Suprapubic skin (tissue), 3 donors: Measurements from ENCODE around the gene ENTREP3.

Source experiments
- EP300 ChIP-seq: sonication (generic); formaldehyde crosslinking; IDR thresholded peaks from one replicate; pipeline ENCODE4 v1.6.1; 2017; ENCODE audit warnings: antibody characterized with exemption
- TF ChIP-seq, protein P1 (sequence below), 2 donors: fragments of 200-600 bp in 1 of 2; fragments of 450-650 bp in 1 of 2; sonication (generic) in 1 of 2; IDR thresholded peaks; one replicate each; pipeline ENCODE4 v1.5.1; 2016 to 2019; ENCODE audit warnings: antibody characterized with exemption in 2 of 2, mild to moderate bottlenecking in 1 of 2, moderate library complexity in 1 of 2

DNA sequence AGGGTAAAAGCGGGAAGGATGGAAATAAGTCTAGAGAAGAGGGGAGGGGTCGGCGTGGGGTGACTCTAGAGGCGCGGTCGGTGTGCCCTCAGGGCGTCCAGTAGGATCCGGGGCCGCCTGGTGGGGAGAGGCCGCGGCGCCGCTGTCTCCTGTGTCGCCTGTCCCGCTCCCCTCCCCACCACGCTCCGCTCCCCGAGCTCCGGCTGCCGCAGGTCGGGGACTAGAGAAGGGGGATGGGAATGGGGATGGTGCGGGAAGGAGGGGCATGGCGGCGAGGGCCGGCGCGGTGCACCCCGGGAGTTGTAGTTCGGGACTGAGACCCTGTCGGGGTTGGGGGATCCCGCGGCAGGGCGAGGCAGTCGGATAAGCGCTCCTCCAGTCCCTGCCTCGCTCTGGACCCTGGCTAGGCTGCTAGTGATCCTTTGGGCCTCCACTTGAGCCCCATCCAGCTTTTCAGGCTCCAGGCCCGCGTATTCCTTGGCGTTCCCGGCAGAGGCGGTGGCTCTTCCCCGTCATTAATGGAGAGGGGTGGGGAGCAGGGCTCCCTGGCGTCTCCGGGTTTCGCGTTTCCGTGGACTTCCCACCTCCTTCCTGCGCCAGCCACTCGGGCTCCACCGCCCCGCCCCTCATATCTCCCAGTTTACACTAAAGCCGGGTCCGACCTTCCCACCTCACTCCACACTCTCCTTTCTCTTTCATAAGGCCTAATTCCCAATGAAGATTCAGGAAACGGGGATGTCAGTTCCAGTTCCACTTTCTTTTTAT lies at the start of gene ENTREP3:
- TF ChIP-seq, protein P1, sequence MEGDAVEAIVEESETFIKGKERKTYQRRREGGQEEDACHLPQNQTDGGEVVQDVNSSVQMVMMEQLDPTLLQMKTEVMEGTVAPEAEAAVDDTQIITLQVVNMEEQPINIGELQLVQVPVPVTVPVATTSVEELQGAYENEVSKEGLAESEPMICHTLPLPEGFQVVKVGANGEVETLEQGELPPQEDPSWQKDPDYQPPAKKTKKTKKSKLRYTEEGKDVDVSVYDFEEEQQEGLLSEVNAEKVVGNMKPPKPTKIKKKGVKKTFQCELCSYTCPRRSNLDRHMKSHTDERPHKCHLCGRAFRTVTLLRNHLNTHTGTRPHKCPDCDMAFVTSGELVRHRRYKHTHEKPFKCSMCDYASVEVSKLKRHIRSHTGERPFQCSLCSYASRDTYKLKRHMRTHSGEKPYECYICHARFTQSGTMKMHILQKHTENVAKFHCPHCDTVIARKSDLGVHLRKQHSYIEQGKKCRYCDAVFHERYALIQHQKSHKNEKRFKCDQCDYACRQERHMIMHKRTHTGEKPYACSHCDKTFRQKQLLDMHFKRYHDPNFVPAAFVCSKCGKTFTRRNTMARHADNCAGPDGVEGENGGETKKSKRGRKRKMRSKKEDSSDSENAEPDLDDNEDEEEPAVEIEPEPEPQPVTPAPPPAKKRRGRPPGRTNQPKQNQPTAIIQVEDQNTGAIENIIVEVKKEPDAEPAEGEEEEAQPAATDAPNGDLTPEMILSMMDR (IDR thresholded peaks at IDR 0.05) = no peak
- no peak for TF ChIP-seq EP300
